Measurements from ENCODE around the gene ARL4C.

Gene ARL4C, protein sequence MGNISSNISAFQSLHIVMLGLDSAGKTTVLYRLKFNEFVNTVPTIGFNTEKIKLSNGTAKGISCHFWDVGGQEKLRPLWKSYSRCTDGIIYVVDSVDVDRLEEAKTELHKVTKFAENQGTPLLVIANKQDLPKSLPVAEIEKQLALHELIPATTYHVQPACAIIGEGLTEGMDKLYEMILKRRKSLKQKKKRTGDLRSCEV

DNA sequence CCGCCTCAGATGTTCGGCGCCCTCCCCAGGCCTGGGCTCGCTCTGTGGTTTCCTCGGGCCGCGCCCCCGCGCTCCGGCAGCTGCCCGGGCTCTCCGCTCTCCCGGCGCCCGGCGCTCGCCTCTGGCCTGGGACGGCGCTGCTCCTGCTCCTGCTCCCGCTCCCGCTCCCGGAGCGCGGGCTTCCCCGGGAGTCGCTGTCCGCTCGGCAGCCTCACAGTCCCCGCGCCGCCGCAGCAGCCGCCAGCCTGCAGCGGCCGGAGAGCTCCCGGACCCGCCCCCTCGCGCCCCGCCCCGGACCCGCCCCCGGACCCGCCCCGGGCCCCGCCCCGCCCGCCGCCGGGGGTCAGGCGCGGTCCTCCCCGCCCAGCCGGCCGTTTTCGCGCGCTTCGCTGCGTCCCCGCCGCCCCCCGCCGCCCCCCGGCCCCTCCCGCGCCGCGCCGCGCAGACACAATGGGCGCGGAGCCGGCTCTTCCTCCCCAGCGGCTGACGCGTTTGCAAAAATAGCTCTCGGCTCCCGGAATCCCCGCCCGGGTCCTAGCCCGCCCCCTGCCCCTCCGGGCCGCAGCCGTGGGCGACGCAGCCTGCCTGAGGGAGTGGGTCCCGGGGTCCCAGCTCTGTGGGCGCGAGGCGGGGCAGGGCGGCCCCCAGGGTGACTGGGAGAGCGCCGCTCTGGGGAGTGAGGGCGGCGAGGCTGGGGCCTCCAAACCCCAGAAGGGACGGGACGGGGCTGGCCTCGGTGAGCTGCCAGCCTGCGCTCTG, at the start of gene ARL4C:
Gene ARL4C (minus strand): TSS at position 247 of the 759 bp plus-strand sequence. CDS start 495 bp downstream, outside the sequence.
- peak; percentile 46 for DNase-seq (ENCODE audit: low spot score)

GRCh38 chr2:234544659-234545611, 48.1 kb upstream of the ARL4C start:
- peak; percentile 75 for DNase-seq (ENCODE audit: low spot score)

DNA sequence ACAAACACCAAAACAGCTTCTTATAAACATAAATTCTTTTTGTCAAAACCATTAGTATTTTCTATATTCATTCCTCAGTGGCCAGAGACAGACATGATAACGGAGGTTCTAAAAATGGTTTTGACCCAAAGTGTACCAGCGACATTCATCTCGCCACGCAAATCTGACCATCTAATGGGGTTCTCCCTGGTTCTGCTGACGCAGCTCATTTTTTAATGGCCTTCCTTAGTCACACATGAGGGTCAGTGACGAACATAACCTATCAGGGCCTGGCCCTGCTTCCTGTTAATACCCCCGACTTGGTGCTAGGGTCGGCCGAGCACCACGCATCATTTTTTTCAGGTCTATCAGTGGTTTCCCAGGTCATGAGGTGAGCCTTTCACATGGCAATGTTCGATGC, 45.9 kb upstream of the ARL4C start:
- no peak for DNase-seq (ENCODE audit: low spot score)

DNA sequence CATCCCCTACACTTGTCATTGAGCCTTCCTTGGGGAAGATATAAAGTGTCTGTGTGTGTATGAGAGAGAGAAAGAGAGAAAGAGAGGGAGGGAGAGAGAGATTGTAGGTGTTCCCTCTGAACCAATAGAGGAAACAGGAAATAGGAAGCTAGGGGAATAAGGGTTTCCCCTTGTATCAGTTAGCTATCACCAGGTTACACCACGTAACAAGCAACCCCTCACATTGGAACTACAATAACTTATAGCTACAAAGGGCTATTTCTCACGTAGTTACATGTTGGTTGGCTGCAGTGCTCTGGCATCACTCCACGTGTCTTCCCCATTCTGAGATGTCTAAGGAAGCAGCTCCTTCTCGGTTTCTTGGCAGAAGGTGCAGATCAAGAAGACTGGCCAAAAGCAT, 41.0 kb upstream of the ARL4C start:
- DNase-seq (ENCODE audit: low spot score), result no peak

DNA sequence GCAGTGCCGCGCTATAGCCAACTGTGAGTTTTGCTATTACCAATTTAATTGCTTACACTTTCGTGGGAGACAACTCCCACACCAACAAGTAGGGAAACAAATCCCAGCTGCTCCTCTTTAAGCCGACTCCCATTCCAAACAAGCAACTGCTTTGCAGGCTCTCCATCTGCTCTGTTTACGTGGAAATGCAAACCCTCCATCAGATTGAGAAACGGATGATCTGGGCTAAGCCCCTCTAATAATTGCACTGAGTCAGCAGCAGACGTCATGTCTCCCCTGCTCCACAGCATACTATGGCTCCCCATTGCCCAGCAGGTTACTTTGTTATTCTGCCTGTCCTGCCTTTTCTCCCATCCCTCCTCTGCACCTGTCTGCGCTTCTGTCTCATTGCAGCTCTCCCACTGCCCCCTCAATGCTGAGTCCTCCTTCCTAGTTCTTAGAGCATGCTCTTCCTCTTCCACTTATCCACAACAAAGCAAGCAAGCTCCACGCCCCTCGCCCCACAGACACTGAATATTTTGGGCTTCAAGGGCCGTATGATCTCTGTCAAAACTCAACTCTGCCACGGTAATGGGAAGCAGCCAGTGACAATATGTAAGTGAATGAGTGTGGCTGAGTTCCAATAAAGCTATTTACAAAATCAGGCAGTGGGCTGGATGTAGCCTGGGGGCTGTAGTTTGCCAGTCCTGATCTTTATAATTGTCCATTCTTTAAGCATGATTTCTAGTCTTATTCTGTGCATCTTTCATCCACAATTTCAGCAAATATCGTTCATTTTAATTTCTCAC, 39.5 kb upstream of the ARL4C start:
- DNase-seq (ENCODE audit: low spot score), result no peak

GRCh38 chr2:234535464-234535863, 38.6 kb upstream of the ARL4C start:
- DNase-seq (ENCODE audit: low spot score), result no peak

DNA sequence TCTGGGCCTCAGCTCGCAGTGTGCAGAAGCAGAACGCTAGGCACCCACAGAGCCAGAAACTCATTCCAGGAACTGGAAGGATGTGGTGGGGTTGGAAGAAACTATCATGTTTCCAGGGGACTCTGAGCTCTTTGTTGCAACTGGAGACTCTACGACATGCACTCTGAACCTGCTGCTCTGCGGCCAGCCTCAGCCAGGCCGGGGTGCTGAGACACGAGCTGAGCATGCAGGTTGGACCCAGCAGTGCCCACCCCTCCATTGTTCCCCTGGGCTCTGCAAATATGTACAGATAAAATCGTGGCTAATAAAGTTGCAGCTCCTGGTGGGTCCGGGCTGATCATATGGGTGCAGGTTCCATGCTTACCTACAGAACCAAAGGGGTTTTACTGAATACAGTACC, 37.6 kb upstream of the ARL4C start:
- DNase-seq (ENCODE audit: low spot score), result no peak

- DNase-seq (ENCODE audit: low spot score), result no peak
Measured at GRCh38 chr2:234533626-234534025, 36.7 kb upstream of the ARL4C start.

- DNase-seq (ENCODE audit: low spot score), result no peak
Measured at GRCh38 chr2:234528410-234529148, 31.7 kb upstream of the ARL4C start.

- no peak for DNase-seq (ENCODE audit: low spot score)
Measured at GRCh38 chr2:234526711-234527110, 29.8 kb upstream of the ARL4C start.

- DNase-seq (ENCODE audit: low spot score), result no peak
Measured at GRCh38 chr2:234521536-234521935, 24.7 kb upstream of the ARL4C start.

DNA sequence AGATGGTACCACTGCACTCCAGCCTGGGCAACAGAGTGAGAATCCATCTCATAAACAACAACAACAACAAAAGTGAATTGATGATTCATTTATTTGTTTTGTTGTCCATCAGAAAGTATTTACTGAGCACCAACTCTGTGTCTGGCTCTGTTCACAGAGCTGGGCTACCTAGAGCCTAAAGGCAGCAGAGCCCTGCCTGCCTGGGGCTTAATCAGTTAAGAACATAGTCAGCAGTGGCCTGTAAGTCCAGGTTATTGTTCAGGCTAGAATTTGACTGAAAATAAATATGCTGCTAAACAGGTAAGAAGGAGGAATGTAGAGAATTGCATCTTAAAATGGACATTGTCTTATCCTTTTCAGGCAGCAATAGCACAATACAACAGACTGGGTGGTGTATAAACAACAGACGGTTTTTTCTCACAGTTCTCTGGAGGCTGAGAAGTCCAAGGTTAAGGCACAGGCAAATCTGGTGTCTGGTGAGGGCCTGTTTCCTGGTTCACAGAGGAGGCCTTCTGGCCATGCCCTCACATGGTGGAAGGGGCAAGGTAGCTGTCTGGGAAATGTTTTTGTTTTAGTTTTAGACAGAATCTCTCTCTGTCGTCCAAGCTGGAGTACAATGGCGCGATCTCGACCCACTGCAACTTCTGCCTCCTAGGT, 22.2 kb upstream of the ARL4C start:
- DNase-seq (ENCODE audit: low spot score), result no peak

GRCh38 chr2:234517971-234518370, 21.1 kb upstream of the ARL4C start:
- no peak for DNase-seq (ENCODE audit: low spot score)

- DNase-seq (ENCODE audit: low spot score), result no peak
Measured at GRCh38 chr2:234514873-234515638, 18.2 kb upstream of the ARL4C start.

GRCh38 chr2:234514099-234514498, 17.2 kb upstream of the ARL4C start:
- DNase-seq (ENCODE audit: low spot score), result no peak

DNA sequence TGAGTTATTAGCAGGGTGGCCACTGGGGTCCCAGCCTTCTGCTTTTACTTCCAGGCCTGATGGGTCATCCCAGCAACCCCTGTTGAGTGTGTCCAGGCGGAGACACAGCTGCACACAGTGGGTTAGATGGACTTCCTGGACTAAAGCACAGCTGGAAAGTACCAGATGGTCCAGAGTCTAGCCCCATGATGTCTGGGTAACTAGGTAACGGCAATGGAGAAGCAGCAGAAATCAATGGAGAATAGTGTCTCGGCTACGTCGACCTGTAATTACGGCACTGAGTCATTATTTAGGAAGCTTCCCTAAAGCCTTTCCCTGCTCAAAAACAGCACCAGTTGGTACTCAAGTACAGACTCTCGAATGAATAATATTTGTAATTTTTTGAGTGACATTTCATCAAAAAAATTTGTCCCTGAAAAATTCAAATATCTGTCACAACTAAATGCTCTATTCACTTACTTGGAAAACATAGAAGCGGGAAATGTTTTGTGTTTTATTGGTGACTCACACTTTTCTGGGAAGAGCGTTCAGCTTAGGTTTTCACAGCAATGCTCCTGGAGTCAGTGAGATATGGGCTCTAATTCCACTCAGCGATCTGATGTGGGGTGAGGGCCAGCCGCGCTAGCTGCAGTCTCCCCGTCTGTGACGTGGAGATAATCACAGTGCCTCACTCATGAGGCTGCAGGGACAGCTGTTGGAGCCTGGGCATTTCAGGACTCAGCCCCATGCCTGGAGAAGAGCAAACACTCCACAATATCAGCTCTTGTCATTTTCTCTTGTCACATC, 16.2 kb upstream of the ARL4C start:
- no peak for DNase-seq (ENCODE audit: low spot score)

- no peak for DNase-seq (ENCODE audit: low spot score)
Measured at GRCh38 chr2:234502919-234503285, 6.0 kb upstream of the ARL4C start.

- no peak for DNase-seq (ENCODE audit: low spot score)
Measured at GRCh38 chr2:234502285-234502918, 5.5 kb upstream of the ARL4C start.
